ENCODE results near the gene CPED1.

The CPED1 gene

GRCh38 chr7:121153995-121154394, 165.5 kb downstream of the CPED1 start:
- no peak overlapping the region for H3K27ac ChIP-seq
- H3K36me3 ChIP-seq, result no peaks in the 10 kb centered on the region
- H3K9me3 ChIP-seq (ENCODE audit: severe bottlenecking), result no peaks in the 10 kb centered on the region
- H3K4me3 ChIP-seq (ENCODE audit: low read depth, low read length), result no peak overlapping the region
- TF ChIP-seq, protein P1, sequence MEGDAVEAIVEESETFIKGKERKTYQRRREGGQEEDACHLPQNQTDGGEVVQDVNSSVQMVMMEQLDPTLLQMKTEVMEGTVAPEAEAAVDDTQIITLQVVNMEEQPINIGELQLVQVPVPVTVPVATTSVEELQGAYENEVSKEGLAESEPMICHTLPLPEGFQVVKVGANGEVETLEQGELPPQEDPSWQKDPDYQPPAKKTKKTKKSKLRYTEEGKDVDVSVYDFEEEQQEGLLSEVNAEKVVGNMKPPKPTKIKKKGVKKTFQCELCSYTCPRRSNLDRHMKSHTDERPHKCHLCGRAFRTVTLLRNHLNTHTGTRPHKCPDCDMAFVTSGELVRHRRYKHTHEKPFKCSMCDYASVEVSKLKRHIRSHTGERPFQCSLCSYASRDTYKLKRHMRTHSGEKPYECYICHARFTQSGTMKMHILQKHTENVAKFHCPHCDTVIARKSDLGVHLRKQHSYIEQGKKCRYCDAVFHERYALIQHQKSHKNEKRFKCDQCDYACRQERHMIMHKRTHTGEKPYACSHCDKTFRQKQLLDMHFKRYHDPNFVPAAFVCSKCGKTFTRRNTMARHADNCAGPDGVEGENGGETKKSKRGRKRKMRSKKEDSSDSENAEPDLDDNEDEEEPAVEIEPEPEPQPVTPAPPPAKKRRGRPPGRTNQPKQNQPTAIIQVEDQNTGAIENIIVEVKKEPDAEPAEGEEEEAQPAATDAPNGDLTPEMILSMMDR (IDR thresholded peaks at IDR 0.05; ENCODE audit: low read depth, low read length), result no peak
- DNase-seq, result no peak
- no peaks in the 10 kb centered on the region for H3K27me3 ChIP-seq (ENCODE audit: insufficient read depth, low read depth, severe bottlenecking)

- Histone ChIP-seq H3K27me3 (ENCODE audit: insufficient read depth, low read depth, severe bottlenecking) (no peaks in the 10 kb centered on the region), H3K27ac (no peak overlapping the region), H3K4me3 (ENCODE audit: low read depth, low read length) (no peak overlapping the region), H3K9me3 (ENCODE audit: severe bottlenecking) (no peaks in the 10 kb centered on the region), H3K36me3 (no peaks in the 10 kb centered on the region)
- DNase-seq, result no peak
- TF ChIP-seq, protein P1 (IDR thresholded peaks at IDR 0.05; ENCODE audit: low read depth, low read length), result no peak
Measured at GRCh38 chr7:121156825-121157224, 168.3 kb downstream of the CPED1 start.

- Histone ChIP-seq H3K4me3 (ENCODE audit: low read depth, low read length) (no peak overlapping the region), H3K27me3 (ENCODE audit: insufficient read depth, low read depth, severe bottlenecking) (no peaks in the 10 kb centered on the region), H3K9me3 (ENCODE audit: severe bottlenecking) (no peaks in the 10 kb centered on the region), H3K36me3 (no peaks in the 10 kb centered on the region), H3K27ac (no peak overlapping the region)
- TF ChIP-seq, protein P1 (IDR thresholded peaks at IDR 0.05; ENCODE audit: low read depth, low read length), result no peak
- no peak for DNase-seq
Measured at GRCh38 chr7:121157341-121157751, 168.8 kb downstream of the CPED1 start.

- Histone ChIP-seq H3K9me3 (ENCODE audit: severe bottlenecking) (no peaks in the 10 kb centered on the region), H3K4me3 (ENCODE audit: low read depth, low read length) (no peak overlapping the region), H3K36me3 (no peaks in the 10 kb centered on the region), H3K27ac (no peak overlapping the region), H3K27me3 (ENCODE audit: insufficient read depth, low read depth, severe bottlenecking) (no peaks in the 10 kb centered on the region)
- TF ChIP-seq, protein P1 (IDR thresholded peaks at IDR 0.05; ENCODE audit: low read depth, low read length), result no peak
- no peak for DNase-seq
Measured at GRCh38 chr7:121157885-121158590, 169.5 kb downstream of the CPED1 start.

- Histone ChIP-seq H3K4me3 (ENCODE audit: low read depth, low read length) (no peak overlapping the region), H3K27me3 (ENCODE audit: insufficient read depth, low read depth, severe bottlenecking) (no peaks in the 10 kb centered on the region), H3K27ac (no peak overlapping the region), H3K9me3 (ENCODE audit: severe bottlenecking) (no peaks in the 10 kb centered on the region), H3K36me3 (no peaks in the 10 kb centered on the region)
- no peak for DNase-seq
- TF ChIP-seq, protein P1 (IDR thresholded peaks at IDR 0.05; ENCODE audit: low read depth, low read length), result no peak
Measured at GRCh38 chr7:121158665-121159064, 170.2 kb downstream of the CPED1 start.

- Histone ChIP-seq H3K9me3 (ENCODE audit: severe bottlenecking) (no peaks in the 10 kb centered on the region), H3K36me3 (no peaks in the 10 kb centered on the region), H3K27me3 (ENCODE audit: insufficient read depth, low read depth, severe bottlenecking) (no peaks in the 10 kb centered on the region), H3K4me3 (ENCODE audit: low read depth, low read length) (no peak overlapping the region), H3K27ac (no peak overlapping the region)
- TF ChIP-seq, protein P1 (IDR thresholded peaks at IDR 0.05; ENCODE audit: low read depth, low read length), result no peak
- no peak for DNase-seq
Measured at GRCh38 chr7:121159553-121159952, 171.0 kb downstream of the CPED1 start.
